GM12874 (cell line): ENCODE data around the gene TRMT6.

Experiments used
- TF ChIP-seq, protein P1 (sequence below): IDR thresholded peaks from 2 replicates; pipeline ENCODE4 v1.5.1; 2011; ENCODE audit warnings: low read depth, mild to moderate bottlenecking, control low read depth, low read length, moderate library complexity; ENCODE audit not compliant: insufficient read depth

TRMT6 gene

DNA sequence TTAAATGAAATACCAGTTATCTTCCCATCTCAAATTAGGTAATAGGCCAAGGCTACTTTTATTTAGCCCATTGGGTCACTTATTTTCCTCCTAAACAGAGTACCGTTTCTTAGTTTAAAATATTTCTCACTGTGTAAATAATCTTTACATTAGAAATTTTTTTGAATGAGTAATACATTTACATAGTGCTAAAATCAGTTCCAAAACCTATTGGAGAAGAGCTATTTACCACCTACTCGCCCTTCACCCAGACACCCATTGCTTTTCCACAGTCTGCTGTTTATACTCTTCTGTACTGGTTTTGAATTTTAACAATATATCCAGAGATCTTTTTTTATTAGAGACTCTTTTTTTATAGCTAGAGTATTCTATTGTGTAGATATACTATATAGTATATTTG is 37.0 kb upstream of the TRMT6 start:
- TF ChIP-seq, protein P1, sequence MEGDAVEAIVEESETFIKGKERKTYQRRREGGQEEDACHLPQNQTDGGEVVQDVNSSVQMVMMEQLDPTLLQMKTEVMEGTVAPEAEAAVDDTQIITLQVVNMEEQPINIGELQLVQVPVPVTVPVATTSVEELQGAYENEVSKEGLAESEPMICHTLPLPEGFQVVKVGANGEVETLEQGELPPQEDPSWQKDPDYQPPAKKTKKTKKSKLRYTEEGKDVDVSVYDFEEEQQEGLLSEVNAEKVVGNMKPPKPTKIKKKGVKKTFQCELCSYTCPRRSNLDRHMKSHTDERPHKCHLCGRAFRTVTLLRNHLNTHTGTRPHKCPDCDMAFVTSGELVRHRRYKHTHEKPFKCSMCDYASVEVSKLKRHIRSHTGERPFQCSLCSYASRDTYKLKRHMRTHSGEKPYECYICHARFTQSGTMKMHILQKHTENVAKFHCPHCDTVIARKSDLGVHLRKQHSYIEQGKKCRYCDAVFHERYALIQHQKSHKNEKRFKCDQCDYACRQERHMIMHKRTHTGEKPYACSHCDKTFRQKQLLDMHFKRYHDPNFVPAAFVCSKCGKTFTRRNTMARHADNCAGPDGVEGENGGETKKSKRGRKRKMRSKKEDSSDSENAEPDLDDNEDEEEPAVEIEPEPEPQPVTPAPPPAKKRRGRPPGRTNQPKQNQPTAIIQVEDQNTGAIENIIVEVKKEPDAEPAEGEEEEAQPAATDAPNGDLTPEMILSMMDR, result no peak

DNA sequence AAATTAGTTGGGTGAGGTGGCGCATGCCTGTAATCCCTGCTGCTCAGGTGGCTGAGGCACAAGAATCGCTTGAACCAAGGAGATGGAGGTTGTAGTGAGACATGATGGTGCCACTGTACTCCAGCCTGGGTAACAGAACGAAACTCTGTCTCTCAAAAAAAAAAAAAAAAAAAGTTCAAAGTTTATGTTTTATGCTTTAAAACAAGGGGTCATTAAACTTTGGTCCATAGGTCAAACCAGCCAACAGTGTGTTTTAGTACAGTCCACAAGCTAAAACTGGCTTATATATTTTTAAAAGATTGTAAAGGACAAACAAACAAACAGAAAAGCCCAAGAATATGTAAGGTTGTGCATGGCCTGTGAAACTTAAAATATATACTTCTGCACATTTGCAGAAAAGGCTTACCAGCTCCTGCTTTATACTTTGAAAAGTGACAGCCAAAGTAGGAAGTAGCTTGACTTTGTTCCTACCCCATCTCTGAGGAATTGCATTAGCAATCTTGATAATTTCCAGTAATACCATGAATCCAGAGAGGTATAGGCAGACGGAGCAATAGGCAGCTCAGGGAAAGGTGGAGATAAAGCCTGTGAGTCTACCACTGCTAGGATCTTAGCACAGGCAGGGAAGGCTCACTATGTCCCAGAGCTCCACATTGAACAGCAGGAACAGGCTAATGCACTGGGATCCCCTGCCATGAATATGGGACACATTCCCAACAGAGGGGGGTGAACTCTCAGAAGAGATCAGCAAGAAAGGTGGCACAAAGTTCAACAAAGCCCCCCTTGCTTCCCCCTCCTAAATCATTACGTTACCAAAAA is 30.6 kb upstream of the TRMT6 start:
- TF ChIP-seq, protein P1, result no peak

DNA sequence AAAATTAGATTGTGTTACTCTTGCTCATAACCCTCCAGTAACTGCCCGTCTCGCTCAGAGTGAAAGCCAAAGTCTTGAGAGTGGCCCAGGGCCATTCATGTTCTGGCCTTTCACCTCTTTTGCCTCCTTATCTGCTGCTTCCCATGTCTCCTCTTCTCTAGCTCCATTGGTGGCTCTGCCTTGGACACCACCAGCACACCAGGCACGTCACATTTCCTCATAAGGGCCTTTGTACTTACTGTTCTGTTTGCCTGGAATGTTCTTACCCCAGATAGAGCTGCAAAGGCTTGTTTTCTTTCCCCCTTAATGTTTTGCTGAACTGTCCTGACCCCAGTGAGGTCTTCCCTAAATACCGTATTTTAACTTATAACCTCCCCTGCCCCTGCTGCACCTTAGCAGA is 29.5 kb upstream of the TRMT6 start:
- TF ChIP-seq, protein P1, result no peak

DNA sequence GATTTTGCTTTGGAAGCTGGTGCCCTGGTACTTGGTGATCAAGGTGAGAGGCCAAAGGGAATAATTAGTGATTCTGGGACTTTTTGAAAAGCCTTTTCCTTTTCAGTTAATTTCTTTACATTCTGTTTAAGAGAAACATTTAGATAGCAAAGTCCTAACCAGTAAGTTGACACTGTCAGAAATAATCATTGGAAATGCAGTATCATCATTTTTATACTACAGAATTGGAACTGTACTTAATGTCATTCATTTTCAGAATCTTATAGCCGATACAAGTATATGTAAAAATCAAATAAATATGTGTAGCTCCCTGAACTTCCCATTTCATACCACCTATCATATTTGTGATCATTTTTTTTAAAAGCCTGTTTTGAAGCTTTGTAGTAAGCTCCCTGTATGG is 27.6 kb upstream of the TRMT6 start:
- TF ChIP-seq, protein P1, result no peak

DNA sequence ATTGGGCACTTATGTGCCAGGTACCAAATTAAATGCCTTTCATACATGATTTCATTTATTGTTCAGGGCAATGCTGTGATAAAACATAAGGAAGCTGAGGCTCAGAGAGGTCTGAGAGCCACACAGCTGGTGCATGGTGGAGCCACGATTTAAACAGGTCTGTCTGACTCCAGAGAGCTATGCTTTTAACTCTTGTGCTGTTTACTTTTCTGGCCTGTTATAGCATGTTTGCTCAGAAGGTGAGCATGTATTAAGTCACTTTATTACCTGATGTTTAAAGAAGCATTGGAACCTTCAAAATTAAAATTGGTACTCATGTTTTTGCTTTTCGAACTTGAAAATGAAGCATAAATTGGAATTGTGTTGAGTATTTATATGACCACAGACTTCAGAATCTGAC is 26.9 kb upstream of the TRMT6 start:
- TF ChIP-seq, protein P1, result no peak

DNA sequence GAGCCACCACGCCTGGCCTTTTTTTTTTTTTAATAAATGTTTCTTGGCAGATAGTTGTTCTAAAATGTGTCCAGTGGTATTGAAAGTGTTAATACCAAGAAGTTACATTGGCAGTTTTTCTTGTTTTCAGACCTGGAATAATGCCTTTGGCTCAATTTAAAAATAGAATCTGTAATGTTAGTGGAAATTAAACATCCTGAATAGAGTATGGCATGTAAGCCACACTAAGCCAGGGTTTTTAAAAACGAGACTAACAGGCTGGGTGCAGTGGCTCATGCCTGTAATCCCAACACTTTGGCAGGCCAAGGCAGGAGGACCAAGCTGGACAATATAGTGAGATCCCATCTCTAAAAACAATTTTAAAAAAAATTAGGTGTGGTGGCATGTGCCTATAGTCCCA is 25.4 kb upstream of the TRMT6 start:
- TF ChIP-seq, protein P1, result no peak

DNA sequence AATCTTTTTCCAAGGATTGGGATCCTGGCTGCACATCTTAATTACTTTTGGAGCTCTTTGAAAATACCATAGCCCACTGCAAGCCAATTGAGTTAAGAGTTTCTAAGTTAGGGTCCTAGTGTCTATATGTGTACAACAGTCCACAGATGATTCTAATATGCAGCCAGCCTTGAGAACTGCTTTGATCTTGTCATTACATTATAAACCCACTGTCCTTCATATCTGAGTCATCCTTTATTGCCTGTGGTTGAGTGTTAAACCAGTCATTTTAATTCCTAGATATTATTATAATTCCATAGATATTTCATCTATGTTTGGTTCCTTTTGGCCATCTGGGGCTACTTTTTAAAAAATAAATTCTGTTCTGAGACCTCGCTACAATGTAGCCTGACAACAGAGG is 24.2 kb upstream of the TRMT6 start:
- TF ChIP-seq, protein P1, result no peak
